Astrocyte (in vitro differentiated cells and primary cell): ENCODE data around the gene VPS13A.

Experiments
- EZH2 ChIP-seq: IDR thresholded peaks from 2 replicates; pipeline ENCODE4 v1.6.1; 2012; ENCODE audit warnings: mild to moderate bottlenecking, low read length, inconsistent platforms; ENCODE audit not compliant: insufficient read depth
- TF ChIP-seq, protein P1 (sequence below): IDR thresholded peaks from 2 replicates; pipeline ENCODE4 v1.5.1; 2011; ENCODE audit warnings: low read depth, mild to moderate bottlenecking, inconsistent platforms, low read length, moderate library complexity; ENCODE audit not compliant: insufficient read depth

DNA sequence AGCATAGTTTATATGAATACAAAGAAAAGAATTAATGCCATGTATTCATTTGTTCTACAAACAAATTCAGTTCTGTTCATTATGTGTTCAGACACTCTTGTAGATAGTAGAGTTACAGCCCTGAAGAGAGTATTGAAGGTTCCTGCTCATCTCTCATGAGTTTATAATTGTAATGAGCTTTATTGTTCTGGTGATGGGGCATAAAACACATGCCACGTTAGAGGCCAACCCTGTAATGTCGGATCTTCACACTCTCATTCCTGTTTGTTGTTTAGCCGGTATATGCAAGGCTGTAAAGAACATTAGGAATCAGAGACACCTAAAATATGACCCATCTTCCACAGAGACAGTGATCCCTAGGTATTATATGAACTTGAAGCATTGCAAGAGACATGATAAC lies 214.5 kb downstream of the VPS13A start:
- TF ChIP-seq, protein P1, sequence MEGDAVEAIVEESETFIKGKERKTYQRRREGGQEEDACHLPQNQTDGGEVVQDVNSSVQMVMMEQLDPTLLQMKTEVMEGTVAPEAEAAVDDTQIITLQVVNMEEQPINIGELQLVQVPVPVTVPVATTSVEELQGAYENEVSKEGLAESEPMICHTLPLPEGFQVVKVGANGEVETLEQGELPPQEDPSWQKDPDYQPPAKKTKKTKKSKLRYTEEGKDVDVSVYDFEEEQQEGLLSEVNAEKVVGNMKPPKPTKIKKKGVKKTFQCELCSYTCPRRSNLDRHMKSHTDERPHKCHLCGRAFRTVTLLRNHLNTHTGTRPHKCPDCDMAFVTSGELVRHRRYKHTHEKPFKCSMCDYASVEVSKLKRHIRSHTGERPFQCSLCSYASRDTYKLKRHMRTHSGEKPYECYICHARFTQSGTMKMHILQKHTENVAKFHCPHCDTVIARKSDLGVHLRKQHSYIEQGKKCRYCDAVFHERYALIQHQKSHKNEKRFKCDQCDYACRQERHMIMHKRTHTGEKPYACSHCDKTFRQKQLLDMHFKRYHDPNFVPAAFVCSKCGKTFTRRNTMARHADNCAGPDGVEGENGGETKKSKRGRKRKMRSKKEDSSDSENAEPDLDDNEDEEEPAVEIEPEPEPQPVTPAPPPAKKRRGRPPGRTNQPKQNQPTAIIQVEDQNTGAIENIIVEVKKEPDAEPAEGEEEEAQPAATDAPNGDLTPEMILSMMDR = no peak
- TF ChIP-seq EZH2 = no peak
